HG03064 (cell line): ENCODE measurements around the gene BTBD7.
"Not testable (repeated sequence)": the region's sequence is repeated elsewhere in the genome, so short reads cannot be mapped to it uniquely, and the experiment has no call there.

ENCODE experiments used
- ATAC-seq: cut with Tn5 transposase; IDR thresholded peaks from one replicate; pipeline ENCODE4 v1.9.1; 2021; ENCODE audit warnings: low read depth; ENCODE audit not compliant: unreplicated experiment

BTBD7 gene

DNA sequence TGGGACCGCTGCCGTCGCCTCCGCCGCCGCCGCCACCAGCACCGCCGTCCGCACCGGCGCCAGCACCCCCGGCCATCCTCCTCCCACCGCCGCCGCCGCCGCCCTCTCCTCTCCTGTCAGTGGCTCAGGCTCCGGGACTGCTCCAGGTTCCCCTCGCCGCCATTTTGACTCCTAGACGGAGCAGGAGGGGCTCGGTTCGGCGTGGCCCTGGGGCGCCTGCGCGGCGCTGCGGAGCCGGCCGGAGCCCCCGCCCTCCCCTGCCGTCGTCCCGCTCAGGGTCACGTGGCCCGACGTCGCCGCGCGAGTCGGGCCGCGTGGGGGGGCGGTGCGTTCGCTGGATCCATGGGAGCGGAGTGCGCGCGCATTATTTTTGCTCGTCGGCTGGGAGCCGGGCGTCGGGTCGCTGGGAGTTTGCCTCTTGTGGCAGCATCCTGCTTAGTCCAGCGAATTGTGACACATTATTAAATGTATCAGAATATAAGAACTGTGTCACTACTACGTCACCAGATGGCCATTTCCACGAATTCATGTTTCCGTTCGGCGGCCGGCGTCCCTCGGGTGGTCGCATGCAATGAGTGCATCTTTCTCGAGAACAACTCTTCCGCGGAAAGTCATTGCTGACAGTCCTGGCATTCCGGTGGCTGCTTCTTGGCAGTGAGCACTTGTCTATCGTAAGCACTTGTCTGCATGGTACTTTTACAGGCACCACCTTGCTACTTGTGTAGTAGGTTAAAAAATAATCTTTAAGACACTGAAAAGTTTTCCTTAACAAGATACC is at the start of gene BTBD7:
BTBD7 (minus strand) TSS at position 184 of the 778 bp plus-strand sequence. CDS start 36,985 bp downstream, outside the sequence.
- peak; percentile 70 for ATAC-seq

DNA sequence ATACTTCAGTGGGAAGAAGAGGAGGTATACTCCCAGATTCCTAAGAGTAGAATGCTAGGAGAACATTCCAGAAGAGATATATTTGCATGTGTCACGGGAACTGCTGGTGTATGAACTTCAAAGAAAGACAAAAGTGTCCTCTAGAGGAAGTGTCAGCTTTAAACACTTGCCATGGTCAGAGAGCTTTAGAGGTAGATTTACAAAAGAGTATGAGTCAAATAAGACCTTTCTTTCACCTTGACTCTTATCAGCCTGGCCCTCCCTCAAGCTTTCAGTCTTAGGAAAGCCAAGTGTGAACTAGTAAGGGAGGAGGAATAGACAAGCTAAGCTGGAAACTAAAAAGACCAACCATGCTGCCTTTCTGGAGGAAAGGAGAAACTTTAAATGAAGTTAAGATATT is 48.8 kb upstream of the BTBD7 start:
- ATAC-seq: no peak

DNA sequence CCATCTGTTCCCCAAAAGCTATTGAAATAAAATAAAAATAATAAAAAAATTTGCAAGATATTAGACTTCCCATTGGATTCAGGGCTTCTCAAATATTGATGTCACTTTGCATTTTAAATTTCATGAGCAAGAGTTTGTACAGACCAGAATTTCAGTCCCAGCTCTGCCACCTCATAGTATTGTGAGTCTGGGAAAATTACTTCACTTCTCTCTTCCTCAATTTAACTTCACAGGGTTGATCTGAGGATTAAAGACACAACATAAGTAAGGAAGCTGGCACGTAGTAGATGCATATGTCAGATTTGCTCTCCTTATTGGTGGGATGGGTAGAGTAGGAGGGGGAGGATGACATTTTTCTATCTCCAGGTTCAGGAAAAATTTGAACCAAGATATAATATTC is 47.0 kb upstream of the BTBD7 start:
- no peak for ATAC-seq

- ATAC-seq: peak; percentile 86
Observed at GRCh38 chr14:93375673-93376156, 42.9 kb upstream of the BTBD7 start.

DNA sequence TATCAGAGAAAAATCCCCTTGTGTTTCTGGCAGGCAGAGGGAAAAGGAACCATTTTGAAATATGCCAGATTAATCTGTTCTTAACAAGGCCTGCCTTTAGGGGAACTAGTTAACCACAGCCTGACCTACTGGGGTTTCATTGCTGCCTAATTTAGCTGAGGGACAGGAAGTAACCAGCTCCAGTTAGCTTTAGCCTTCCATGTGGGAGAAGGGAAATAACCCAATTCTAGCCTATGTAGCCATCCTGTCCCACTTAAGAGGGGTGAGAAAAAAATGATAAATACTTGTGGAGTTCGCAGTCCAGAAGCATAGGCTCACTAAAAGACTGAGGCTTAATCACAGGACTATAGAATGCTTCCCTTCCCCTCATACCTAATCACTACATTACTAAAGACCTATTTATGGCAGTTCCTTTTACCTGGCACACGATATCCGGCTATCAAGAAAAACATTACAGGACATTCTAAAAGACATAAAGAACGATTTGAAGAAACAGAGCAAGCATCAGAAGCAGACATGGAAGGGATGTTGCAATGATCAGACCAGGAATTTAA is 37.0 kb upstream of the BTBD7 start:
- peak; percentile 80 for ATAC-seq

DNA sequence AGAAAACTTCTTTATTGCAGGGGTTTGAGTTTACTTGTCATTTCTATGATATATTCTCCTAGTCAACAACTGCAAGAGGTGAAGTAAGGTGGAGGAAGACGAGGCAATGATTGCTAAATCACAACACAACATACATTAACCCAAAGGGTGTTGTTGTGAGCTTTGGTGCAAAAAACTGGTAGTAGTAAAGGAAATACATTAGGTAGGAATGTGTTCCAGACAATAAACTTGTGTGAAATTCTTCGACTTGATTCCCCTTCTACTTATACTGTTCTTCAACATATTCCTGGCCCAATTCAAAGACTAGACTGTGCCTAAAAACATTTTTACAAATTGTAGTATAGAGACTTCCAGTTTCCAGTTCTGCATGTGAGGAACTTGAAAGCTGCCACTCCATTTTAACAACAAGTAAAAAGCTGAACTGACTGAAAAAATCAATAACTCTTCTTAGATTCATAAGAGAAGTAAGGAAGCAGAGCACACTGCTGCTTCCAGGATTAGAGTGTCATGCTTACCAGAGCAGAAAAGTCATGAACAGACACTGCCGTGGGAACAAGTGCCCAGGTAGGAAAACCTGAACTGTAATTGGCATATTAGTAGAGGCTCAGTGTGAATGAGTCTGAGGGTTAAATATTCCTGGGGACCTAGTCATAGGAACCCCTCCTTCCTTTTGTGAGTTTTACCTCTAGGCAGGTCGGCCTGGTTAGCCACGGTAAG is 36.3 kb upstream of the BTBD7 start:
- ATAC-seq: no peak

GRCh38 chr14:93354873-93355272 is 22.0 kb upstream of the BTBD7 start:
- ATAC-seq: not testable (repeated sequence)

DNA sequence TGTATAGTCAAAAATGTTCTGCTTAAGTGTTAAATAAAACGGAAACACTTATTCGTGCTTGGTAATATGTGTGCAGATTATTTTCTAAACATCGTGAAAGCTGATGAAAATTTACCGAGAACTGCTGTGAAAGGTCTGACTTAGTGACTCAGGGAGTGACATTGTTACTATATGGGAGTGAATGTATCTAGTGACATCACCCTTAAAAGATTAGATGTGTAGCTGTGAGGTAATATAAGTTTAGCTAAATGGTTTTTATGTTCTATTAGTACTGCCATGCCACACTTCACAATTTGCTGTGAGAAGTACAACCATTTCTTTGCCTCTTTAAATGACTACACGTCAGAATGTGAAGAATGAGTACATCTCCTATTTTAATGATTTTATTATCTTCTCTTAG is 15.5 kb upstream of the BTBD7 start:
- ATAC-seq: no peak

DNA sequence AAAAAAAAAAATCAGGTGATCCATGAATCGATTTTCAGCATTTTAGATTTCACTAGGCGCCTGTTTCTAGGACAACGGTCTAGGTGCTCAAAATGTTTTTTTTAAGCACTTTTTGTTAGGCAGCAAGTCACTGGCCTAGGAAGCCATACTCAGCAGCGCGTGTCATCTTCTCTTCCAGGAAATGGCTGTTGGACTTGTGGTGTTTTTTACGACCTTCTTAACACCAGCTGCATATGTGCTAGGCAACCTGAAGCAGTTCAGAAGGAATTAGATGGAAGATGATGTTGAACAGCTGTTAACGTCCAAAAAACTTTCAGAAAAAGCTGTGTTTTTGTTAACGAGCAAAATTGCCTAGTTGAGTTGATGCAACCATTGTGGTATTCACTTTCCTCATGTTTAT is 15.0 kb upstream of the BTBD7 start:
- no peak for ATAC-seq

DNA sequence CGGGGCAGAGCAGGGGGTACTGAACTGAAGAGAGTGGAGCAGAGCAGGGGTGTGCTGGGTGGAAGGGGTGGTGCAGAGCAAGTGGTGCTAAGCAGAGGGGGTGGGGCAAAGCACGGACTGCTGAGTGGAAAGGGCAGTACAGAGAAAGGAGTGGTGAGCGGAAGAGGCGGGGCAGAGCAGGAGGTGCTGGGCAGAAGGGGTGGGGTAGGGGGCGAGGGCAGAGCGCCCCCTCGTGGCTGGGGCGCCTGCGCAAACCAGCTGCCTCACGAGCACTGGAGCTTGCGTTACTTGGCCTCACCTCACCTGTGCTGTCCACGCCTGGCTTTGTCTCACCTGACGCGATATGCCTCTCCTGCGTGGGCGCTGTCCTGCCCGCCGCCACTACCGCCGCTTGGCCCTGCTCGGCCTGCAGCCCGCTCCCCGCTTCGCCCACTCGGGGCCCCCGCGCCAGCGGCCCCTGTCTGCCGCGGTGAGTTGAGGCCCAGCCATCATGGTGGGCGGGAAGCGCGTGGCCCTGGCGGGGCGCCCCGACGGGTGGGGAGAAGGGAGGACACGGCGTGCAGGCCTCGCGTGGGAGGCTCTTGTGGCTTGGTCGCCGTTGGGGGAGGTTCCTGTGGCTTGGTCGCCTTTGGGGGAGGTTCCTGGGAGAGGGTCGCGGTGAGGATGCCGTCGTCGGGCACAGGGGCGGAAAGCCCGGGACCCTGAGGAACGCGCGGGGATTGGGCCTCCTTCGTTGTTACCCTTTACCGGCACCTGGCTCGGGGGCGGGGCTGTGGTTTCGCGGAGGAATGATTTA is 14.3 kb upstream of the BTBD7 start, which contains the start of gene COX8C:
COX8C (plus strand) TSS at position 257 of the 796 bp plus-strand sequence; CDS start at position 344, 87 bp downstream.
- ATAC-seq: no peak

DNA sequence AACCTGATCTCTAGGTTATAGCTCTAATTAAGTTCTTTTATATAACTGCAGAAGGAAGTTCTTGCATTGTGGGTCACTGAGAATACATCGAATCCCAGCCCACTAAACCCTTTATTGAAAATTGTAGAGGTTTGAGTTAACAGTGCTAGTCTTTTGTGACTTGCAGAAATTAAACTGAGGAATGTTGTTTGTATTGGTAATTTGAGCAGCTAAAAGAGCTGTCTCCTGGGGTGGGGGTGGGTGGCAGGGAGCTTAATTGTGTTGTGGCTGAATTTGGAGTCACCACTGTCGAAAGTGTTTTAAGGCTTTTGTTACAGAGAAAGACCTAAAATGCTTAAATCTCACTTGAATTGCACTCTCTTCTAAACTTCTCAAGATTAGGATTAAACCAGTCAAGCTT is 11.0 kb upstream of the BTBD7 start:
- no peak for ATAC-seq

- no peak for ATAC-seq
Observed at GRCh38 chr14:93343266-93343665, 10.4 kb upstream of the BTBD7 start.

DNA sequence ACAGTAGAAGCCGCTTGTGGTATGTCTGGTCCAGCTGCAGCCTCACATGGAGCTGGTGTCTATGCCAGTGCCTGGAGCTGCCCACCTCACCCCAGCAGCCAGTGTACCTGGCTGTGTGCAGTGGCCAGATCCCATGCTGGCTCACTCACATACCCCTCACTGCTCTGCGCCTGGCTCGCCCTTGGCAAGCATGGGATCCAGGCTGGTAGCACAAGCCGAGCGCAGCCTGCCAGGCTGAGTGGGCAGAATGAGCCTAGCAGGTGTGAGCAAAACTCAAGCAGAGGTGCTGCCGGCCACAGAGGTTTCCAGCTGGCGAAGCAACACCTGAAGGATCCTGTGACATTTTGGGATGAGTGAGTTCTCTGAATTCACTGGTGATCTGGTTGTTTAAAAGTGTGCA is 5.0 kb upstream of the BTBD7 start:
- no peak for ATAC-seq

- no peak for ATAC-seq
Observed at GRCh38 chr14:93337143-93337753, 4.4 kb upstream of the BTBD7 start.

GRCh38 chr14:93333631-93334103 is 831 bp upstream of the BTBD7 start:
- ATAC-seq: no peak

DNA sequence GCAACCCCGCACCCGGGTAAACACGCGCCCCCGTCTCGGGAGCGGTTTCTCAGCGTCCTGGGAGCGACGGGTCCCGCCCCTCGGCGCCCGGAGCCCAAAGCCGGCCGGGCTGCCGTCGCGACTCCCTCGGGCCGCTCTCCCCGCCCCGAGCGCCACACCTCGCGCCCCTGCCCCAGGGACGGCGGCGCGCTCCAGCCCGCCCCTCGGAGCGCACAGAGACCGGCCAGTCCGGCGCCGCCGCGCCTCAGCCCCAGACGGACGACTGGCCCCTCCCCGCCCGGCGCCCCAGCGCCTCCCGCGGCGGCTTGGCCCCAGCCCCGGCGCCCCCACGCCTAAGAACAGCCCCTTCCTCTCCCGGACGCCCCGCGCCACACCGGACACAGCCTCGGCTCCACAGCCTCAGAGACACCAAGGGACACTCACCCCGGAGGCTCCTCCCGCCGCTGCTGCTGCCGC is 411 bp downstream of the BTBD7 start:
- ATAC-seq: peak; percentile 57

DNA sequence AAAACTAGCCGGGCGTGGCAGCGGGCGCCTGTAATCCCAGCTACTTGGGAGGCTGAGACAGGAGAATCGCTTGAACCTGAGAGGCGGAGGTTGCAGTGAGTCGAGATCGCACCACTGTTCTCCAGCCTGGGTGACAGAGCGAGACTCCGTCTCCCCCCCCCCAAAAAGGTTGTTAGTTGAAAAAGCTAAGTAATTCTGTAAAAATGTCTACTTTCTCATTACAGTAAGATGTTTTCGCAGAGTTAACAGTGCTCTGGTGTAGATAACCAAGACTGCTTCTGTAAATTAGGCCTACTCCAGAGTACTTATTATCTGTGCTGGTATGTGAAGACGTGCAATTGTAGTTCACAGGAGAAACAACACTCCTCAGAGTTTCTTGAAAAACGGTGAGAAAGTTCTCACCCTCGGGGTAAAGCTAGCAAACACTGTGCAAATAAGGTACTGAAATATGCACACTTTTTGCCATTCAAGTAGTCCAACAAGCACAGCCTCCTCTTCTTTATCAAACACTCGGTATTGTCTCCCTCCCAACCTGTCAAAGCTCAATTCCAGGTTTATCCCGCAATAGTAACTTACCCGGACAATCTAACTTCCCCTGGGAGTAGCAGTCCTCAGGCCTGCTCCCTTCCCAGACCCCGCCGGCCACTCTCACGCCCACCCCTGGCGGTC is 974 bp downstream of the BTBD7 start:
- peak; percentile 3 for ATAC-seq

GRCh38 chr14:93331002-93331727 is 1.7 kb downstream of the BTBD7 start:
- no peak for ATAC-seq

- ATAC-seq: no peak
Observed at GRCh38 chr14:93330609-93331000, 2.2 kb downstream of the BTBD7 start.
